ENCODE results near the gene HNF1B. TPM values are rescaled to one million over a fixed set of nuclear protein-coding genes. Genes with fewer than 3 reads are reported as not detected.

Gene HNF1B
- total RNA-seq, 1 donor from 2014 or later = 40.0 TPM

DNA sequence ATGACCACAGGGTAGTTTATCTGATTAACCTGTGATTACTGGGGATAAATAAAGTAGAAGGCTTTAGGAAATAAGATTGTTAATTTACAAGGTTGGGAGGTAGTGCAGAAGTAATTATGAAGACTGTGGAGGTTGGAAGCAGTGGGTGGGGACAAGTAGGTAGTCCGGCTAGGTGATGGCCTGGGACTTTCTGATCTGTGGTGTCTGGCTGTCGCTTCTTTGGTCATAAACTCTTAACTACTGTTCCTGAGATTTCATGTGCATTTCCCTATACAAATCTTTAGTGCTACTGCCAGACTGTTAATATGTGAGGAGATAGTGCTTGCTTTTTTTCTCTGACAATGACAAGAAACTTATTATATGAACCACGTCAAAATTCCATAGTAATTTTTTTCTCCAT, 19.5 kb upstream of the HNF1B start:
- Mint-ChIP-seq H3K9me3 (no peaks in the 10 kb centered on the region), H3K36me3 (ENCODE audit: low read depth) (no peaks in the 10 kb centered on the region), H3K4me3 (no peak overlapping the region), H3K27ac (no peak overlapping the region), H3K4me1 (peaks cover 37% of the 10 kb centered on the region), H3K27me3 (peaks cover 14% of the 10 kb centered on the region)
- TF ChIP-seq, protein P1, sequence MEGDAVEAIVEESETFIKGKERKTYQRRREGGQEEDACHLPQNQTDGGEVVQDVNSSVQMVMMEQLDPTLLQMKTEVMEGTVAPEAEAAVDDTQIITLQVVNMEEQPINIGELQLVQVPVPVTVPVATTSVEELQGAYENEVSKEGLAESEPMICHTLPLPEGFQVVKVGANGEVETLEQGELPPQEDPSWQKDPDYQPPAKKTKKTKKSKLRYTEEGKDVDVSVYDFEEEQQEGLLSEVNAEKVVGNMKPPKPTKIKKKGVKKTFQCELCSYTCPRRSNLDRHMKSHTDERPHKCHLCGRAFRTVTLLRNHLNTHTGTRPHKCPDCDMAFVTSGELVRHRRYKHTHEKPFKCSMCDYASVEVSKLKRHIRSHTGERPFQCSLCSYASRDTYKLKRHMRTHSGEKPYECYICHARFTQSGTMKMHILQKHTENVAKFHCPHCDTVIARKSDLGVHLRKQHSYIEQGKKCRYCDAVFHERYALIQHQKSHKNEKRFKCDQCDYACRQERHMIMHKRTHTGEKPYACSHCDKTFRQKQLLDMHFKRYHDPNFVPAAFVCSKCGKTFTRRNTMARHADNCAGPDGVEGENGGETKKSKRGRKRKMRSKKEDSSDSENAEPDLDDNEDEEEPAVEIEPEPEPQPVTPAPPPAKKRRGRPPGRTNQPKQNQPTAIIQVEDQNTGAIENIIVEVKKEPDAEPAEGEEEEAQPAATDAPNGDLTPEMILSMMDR (IDR thresholded peaks at IDR 0.05) = no peak
- intact Hi-C loops (cut with micrococcal nuclease) = no loop called here
- ATAC-seq (ENCODE audit: low read depth) (no peak), DNase-seq (no peak)
- POLR2A ChIA-PET = interaction anchor here (0.7 to 3.5 kb wide), 3 partner anchors 10 to 35 kb away, joined by 3 to 31 read pairs (median 13); partner anchors contain the start of gene HNF1B
- CTCF ChIA-PET = no interaction called here

DNA sequence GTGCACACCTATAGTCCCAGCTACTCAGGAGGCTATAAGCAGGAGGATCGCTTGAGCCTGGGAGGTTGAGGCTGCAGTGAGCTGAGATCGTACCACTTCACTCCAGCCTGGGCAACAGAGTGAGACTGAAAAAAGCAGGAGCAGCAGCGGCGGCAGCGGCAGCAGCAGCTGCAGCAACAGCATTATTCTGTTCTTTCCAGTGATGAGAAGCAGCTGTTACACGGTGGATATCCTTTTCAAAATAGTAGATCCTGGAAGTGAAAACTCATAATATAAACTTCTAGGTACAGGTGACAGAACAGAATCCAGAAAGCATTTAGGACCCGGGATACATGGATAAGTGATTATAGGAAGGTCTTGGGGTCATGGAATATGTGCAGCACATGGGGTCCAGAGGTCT, 17.8 kb upstream of the HNF1B start:
- Mint-ChIP-seq H3K27me3 (peaks cover 22% of the 10 kb centered on the region), H3K27ac (no peak overlapping the region), H3K9me3 (no peaks in the 10 kb centered on the region), H3K4me1 (peaks cover 27% of the 10 kb centered on the region), H3K4me3 (no peak overlapping the region), H3K36me3 (ENCODE audit: low read depth) (no peaks in the 10 kb centered on the region)
- CTCF ChIA-PET = no interaction called here
- ATAC-seq (ENCODE audit: low read depth) = no peak
- DNase-seq = no peak
- POLR2A ChIA-PET = interaction anchor here (0.7 to 2.8 kb wide), 3 partner anchors 11 to 378 kb away, joined by 3 to 12 read pairs (median 5); no protein-coding TSS in a partner anchor
- TF ChIP-seq, protein P1 (IDR thresholded peaks at IDR 0.05) = no peak
- intact Hi-C loops (cut with micrococcal nuclease) = no loop called here

DNA sequence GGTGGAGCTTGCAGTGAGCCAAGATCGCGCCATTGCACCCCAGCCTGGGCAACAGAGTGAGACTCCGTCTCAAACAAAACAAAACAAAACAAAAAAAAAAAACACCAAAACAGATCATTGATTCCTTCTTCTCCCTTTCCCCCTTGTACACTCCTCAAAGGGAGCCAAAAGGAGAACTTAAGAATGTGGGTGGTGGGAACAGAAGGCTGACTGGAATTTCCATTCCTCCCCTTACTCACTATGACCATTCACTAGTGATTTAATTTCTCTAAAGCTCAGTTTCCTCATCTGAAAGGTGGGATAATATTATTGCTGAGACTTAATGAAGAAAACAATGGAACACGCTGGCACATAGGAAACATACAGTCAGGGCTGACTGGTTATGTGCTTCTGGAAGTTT, 17.1 kb upstream of the HNF1B start:
- POLR2A ChIA-PET = interaction anchor here (1.2 to 2.8 kb wide), 3 partner anchors 12 to 17 kb away, joined by 5 to 12 read pairs (median 5); partner anchors contain the start of gene HNF1B
- H3K4me3 Mint-ChIP-seq = no peak overlapping the region
- H3K27ac Mint-ChIP-seq = no peak overlapping the region
- peaks cover 23% of the 10 kb centered on the region for H3K4me1 Mint-ChIP-seq
- peaks cover 26% of the 10 kb centered on the region for H3K27me3 Mint-ChIP-seq
- H3K36me3 Mint-ChIP-seq (ENCODE audit: low read depth) = no peaks in the 10 kb centered on the region
- CTCF ChIA-PET = no interaction called here
- DNase-seq (no peak), ATAC-seq (ENCODE audit: low read depth) (no peak)
- intact Hi-C loops (cut with micrococcal nuclease) = loop anchor here (1.0 kb wide), 1 partner anchor 12 kb away; no protein-coding TSS in a partner anchor
- TF ChIP-seq, protein P1 (IDR thresholded peaks at IDR 0.05) = no peak
- no peaks in the 10 kb centered on the region for H3K9me3 Mint-ChIP-seq

DNA sequence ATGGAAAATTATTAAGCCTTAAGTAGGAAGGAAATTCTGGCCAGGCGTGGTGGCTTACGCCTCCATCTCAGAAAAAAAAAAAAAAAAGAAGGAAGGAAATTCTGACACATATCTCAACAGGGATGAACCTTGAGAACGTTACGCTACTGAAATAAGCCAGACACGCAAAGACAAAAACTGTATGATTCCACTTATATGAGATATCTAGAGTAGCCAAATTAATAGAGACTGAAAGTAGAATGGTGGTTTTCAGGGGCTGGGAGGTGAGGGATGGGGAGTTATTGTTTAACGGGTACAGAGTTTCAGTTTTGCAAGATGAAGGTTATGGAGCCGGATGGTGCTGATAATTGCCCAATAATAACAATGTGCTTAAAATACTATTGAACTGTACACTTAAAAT, 16.2 kb upstream of the HNF1B start:
- TF ChIP-seq, protein P1 (IDR thresholded peaks at IDR 0.05) = no peak
- H3K27ac Mint-ChIP-seq = no peak overlapping the region
- ChIA-PET CTCF (no interaction called here), POLR2A (interaction anchor here (1.1 to 2.8 kb wide), 3 partner anchors 10 to 17 kb away, joined by 5 to 12 read pairs (median 5); partner anchors contain the start of gene HNF1B)
- intact Hi-C loops (cut with micrococcal nuclease) = loop anchor here (1.0 kb wide), 1 partner anchor 13 kb away; no protein-coding TSS in a partner anchor
- peak overlapping the region; percentile 50 for H3K4me3 Mint-ChIP-seq
- H3K27me3 Mint-ChIP-seq = peaks cover 26% of the 10 kb centered on the region
- H3K4me1 Mint-ChIP-seq = peaks cover 21% of the 10 kb centered on the region
- H3K9me3 Mint-ChIP-seq = no peaks in the 10 kb centered on the region
- DNase-seq = no peak
- no peaks in the 10 kb centered on the region for H3K36me3 Mint-ChIP-seq (ENCODE audit: low read depth)
- peak; percentile 68 for ATAC-seq (ENCODE audit: low read depth)

DNA sequence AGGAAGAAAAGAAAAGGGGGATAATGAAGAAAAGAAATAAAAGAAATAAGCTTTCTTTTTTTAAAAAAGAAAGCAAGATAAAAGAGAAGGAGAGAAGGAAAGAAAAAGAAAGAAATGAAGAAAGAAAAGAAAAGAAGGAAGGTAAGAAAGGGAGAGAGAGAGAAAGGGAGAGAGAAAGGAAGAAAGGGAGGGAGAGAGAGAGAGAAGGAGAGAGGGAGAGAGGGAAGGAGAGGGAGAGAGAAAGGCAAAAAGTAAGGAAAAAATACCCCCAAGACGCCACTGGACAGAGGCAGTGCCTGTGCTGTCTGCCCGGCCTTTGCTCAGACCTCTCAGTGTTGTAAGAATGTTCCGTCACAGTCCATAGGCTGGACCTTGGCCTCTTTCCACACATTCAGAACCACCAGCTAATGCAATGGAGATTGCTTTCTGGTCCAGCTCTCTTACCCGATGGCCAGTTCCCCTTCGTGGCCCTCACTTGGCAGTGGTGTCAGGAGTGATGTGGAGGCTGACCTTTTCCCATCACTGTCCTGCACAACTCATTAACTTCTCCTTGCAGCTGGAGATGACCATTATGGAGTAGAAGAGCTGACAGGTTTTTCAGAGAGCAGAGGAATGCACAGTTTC, 14.3 kb upstream of the HNF1B start:
- H3K36me3 Mint-ChIP-seq (ENCODE audit: low read depth) = no peaks in the 10 kb centered on the region
- TF ChIP-seq, protein P1 (IDR thresholded peaks at IDR 0.05) = no peak
- peaks cover 9% of the 10 kb centered on the region for H3K4me1 Mint-ChIP-seq
- H3K9me3 Mint-ChIP-seq = no peaks in the 10 kb centered on the region
- ChIA-PET CTCF (no interaction called here), POLR2A (interaction anchor here (0.7 kb wide), 1 partner anchor 271 kb away, joined by 11 read pairs; no protein-coding TSS in a partner anchor)
- intact Hi-C loops (cut with micrococcal nuclease) = no loop called here
- DNase-seq = no peak
- no peak overlapping the region for H3K27ac Mint-ChIP-seq
- H3K4me3 Mint-ChIP-seq = no peak overlapping the region
- H3K27me3 Mint-ChIP-seq = peaks cover 26% of the 10 kb centered on the region
- no peak for ATAC-seq (ENCODE audit: low read depth)

Measured in activated B cell treated with CpG ODN at 0.5 μM for 24 hours (primary cell).